ENCODE data around the gene GPRASP1.

GPRASP1 gene

GRCh38 chrX:102651242-102652011, at the start of gene GPRASP1:
Gene GPRASP1 (plus strand): TSS chrX:102651483. CDS start chrX:102653914, 2,431 bp downstream.
- no peaks in the 10 kb centered on the region for H3K36me3 ChIP-seq
- intact Hi-C loops (cut with DNase I; ENCODE audit: low total_unique reads): loop anchor here (5.0 kb wide), 1 partner anchor 1041 kb away; no protein-coding TSS in a partner anchor
- peak; percentile 48 to 83 for DNase-seq
- no peak for TF ChIP-seq CTCF (IDR thresholded peaks at IDR 0.05)
- no peaks in the 10 kb centered on the region for H3K27me3 ChIP-seq
- peaks cover 0 to 12% (median 5%) of the 10 kb centered on the region in 4 donors for H3K4me1 ChIP-seq
- peak within 1 kb of the TSS; percentile 80 to 82 for H3K27ac ChIP-seq
- H3K9me3 ChIP-seq: peaks cover 0 to 2% (median 0%) of the 10 kb centered on the region in 3 donors
- H3K4me3 ChIP-seq: peak within 1 kb of the TSS; percentile 66 to 69

GRCh38 chrX:102604327-102604726, 47.0 kb upstream of the GPRASP1 start:
- Histone ChIP-seq H3K27ac (no peak overlapping the region), H3K4me1 (peaks cover 0 to 16% (median 2%) of the 10 kb centered on the region in 4 donors), H3K4me3 (no peak overlapping the region), H3K36me3 (no peaks in the 10 kb centered on the region), H3K27me3 (no peaks in the 10 kb centered on the region), H3K9me3 (no peaks in the 10 kb centered on the region)
- DNase-seq: no peak
- intact Hi-C loops (cut with DNase I; ENCODE audit: low total_unique reads): no loop called here
- no peak for TF ChIP-seq CTCF (IDR thresholded peaks at IDR 0.05)

- DNase-seq: no peak
- H3K36me3 ChIP-seq: no peaks in the 10 kb centered on the region
- no peak overlapping the region for H3K27ac ChIP-seq
- intact Hi-C loops (cut with DNase I; ENCODE audit: low total_unique reads): no loop called here
- no peaks in the 10 kb centered on the region for H3K9me3 ChIP-seq
- peaks cover 0 to 10% (median 2%) of the 10 kb centered on the region in 4 donors for H3K4me1 ChIP-seq
- no peaks in the 10 kb centered on the region for H3K27me3 ChIP-seq
- no peak for TF ChIP-seq CTCF (IDR thresholded peaks at IDR 0.05)
- H3K4me3 ChIP-seq: no peak overlapping the region
Measured at GRCh38 chrX:102606115-102606514, 45.2 kb upstream of the GPRASP1 start.

GRCh38 chrX:102610905-102611304, 40.4 kb upstream of the GPRASP1 start:
- H3K27ac ChIP-seq: no peak overlapping the region
- H3K27me3 ChIP-seq: no peaks in the 10 kb centered on the region
- intact Hi-C loops (cut with DNase I; ENCODE audit: low total_unique reads): no loop called here
- no peak for DNase-seq
- peaks cover 0 to 9% (median 2%) of the 10 kb centered on the region in 4 donors for H3K4me1 ChIP-seq
- no peak overlapping the region for H3K4me3 ChIP-seq
- H3K36me3 ChIP-seq: no peaks in the 10 kb centered on the region
- H3K9me3 ChIP-seq: no peaks in the 10 kb centered on the region
- TF ChIP-seq CTCF (IDR thresholded peaks at IDR 0.05): no peak

GRCh38 chrX:102624105-102624504, 27.2 kb upstream of the GPRASP1 start:
- no peak for TF ChIP-seq CTCF (IDR thresholded peaks at IDR 0.05)
- H3K4me3 ChIP-seq: no peak overlapping the region
- DNase-seq: no peak
- intact Hi-C loops (cut with DNase I; ENCODE audit: low total_unique reads): no loop called here
- peaks cover 0 to 22% (median 21%) of the 10 kb centered on the region in 3 donors for H3K9me3 ChIP-seq
- no peaks in the 10 kb centered on the region for H3K36me3 ChIP-seq
- H3K4me1 ChIP-seq: no peaks in the 10 kb centered on the region
- no peak overlapping the region for H3K27ac ChIP-seq
- no peaks in the 10 kb centered on the region for H3K27me3 ChIP-seq
